GM21825 (cell line): ENCODE data around the gene MCC.

ENCODE experiments used
- ATAC-seq: cut with Tn5 transposase; IDR thresholded peaks from one replicate; pipeline ENCODE4 v1.9.1; 2021; ENCODE audit warnings: mild to moderate bottlenecking, moderate library complexity; ENCODE audit not compliant: unreplicated experiment

The MCC gene

GRCh38 chr5:113329981-113330380 lies 158.3 kb downstream of the MCC start:
- ATAC-seq: no peak

- ATAC-seq: no peak
Observed at GRCh38 chr5:113325054-113325453, 163.2 kb downstream of the MCC start.

- no peak for ATAC-seq
Observed at GRCh38 chr5:113321276-113321675, 167.0 kb downstream of the MCC start.

- ATAC-seq: peak; percentile 78
Observed at GRCh38 chr5:113320273-113320780, 167.9 kb downstream of the MCC start.

GRCh38 chr5:113319256-113320053 lies 168.8 kb downstream of the MCC start:
- ATAC-seq: no peak

- ATAC-seq: no peak
Observed at GRCh38 chr5:113317636-113318035, 170.6 kb downstream of the MCC start.

GRCh38 chr5:113311301-113311700 lies 177.0 kb downstream of the MCC start:
- ATAC-seq: no peak

GRCh38 chr5:113302120-113302519 lies 186.1 kb downstream of the MCC start:
- no peak for ATAC-seq

- no peak for ATAC-seq
Observed at GRCh38 chr5:113299591-113299990, 188.7 kb downstream of the MCC start.

- ATAC-seq: no peak
Observed at GRCh38 chr5:113296676-113297075, 191.6 kb downstream of the MCC start.

GRCh38 chr5:113295111-113295539 lies 193.1 kb downstream of the MCC start:
- no peak for ATAC-seq

GRCh38 chr5:113294311-113295110 lies 193.7 kb downstream of the MCC start:
- peak; percentile 95 for ATAC-seq

- peak; percentile 24 for ATAC-seq
Observed at GRCh38 chr5:113293975-113294310, 194.3 kb downstream of the MCC start.

- no peak for ATAC-seq
Observed at GRCh38 chr5:113293068-113293974, 194.9 kb downstream of the MCC start.

GRCh38 chr5:113292462-113292861 lies 195.8 kb downstream of the MCC start:
- ATAC-seq: no peak

- no peak for ATAC-seq
Observed at GRCh38 chr5:113283558-113283957, 204.7 kb downstream of the MCC start.

- ATAC-seq: no peak
Observed at GRCh38 chr5:113282472-113282871, 205.8 kb downstream of the MCC start.

- ATAC-seq: no peak
Observed at GRCh38 chr5:113281194-113281593, 207.1 kb downstream of the MCC start.

GRCh38 chr5:113280541-113280940 lies 207.7 kb downstream of the MCC start:
- no peak for ATAC-seq

- ATAC-seq: no peak
Observed at GRCh38 chr5:113278976-113279375, 209.3 kb downstream of the MCC start.

GRCh38 chr5:113276493-113276892 lies 211.8 kb downstream of the MCC start:
- no peak for ATAC-seq
